ENCODE data around the gene PI3. TPM values are rescaled to one million over a fixed set of nuclear protein-coding genes. Genes with fewer than 3 reads are reported as not detected.
"Not testable (repeated sequence)": the region's sequence is repeated elsewhere in the genome, so short reads cannot be mapped to it uniquely, and the experiment has no call there.

The PI3 gene
- total RNA-seq, 1 donor from 2014 or later, result not detected

GRCh38 chr20:45140836-45141235 is 33.9 kb upstream of the PI3 start:
- no peak for DNase-seq
- TF ChIP-seq CTCF (IDR thresholded peaks at IDR 0.05; ENCODE audit: borderline replicate concordance), result no peak
- Histone ChIP-seq H3K27me3 (ENCODE audit: low read depth) (peaks cover 61% of the 10 kb centered on the region), H3K36me3 (no peaks in the 10 kb centered on the region), H3K27ac (replicated peaks) (no peak overlapping the region), H3K4me3 (no peak overlapping the region), H3K4me1 (no peaks in the 10 kb centered on the region), H3K9me3 (replicated peaks) (no peaks in the 10 kb centered on the region)
- intact Hi-C loops (cut with micrococcal nuclease), result no loop called here

- Histone ChIP-seq H3K4me1 (no peaks in the 10 kb centered on the region), H3K36me3 (no peaks in the 10 kb centered on the region), H3K4me3 (no peak overlapping the region), H3K27ac (replicated peaks) (no peak overlapping the region), H3K27me3 (ENCODE audit: low read depth) (peaks cover 74% of the 10 kb centered on the region), H3K9me3 (replicated peaks) (no peaks in the 10 kb centered on the region)
- DNase-seq, result no peak
- TF ChIP-seq CTCF (IDR thresholded peaks at IDR 0.05; ENCODE audit: borderline replicate concordance), result no peak
- intact Hi-C loops (cut with micrococcal nuclease), result no loop called here
These were observed 25.6 kb upstream of the PI3 start for GRCh38 chr20:45149062-45149461.

- DNase-seq, result no peak
- TF ChIP-seq CTCF (IDR thresholded peaks at IDR 0.05; ENCODE audit: borderline replicate concordance), result no peak
- H3K4me1 ChIP-seq, result no peaks in the 10 kb centered on the region
- H3K27ac ChIP-seq (replicated peaks), result no peak overlapping the region
- H3K9me3 ChIP-seq (replicated peaks), result peaks cover 7% of the 10 kb centered on the region
- intact Hi-C loops (cut with micrococcal nuclease), result no loop called here
- no peaks in the 10 kb centered on the region for H3K36me3 ChIP-seq
- H3K27me3 ChIP-seq (ENCODE audit: low read depth), result peaks cover 53% of the 10 kb centered on the region
- no peak overlapping the region for H3K4me3 ChIP-seq
These were observed 22.3 kb upstream of the PI3 start for GRCh38 chr20:45152405-45152804.

- H3K36me3 ChIP-seq, result no peaks in the 10 kb centered on the region
- H3K4me1 ChIP-seq, result no peaks in the 10 kb centered on the region
- H3K27ac ChIP-seq (replicated peaks), result no peak overlapping the region
- H3K9me3 ChIP-seq (replicated peaks), result peaks cover 14% of the 10 kb centered on the region
- H3K4me3 ChIP-seq, result no peak overlapping the region
- peaks cover 48% of the 10 kb centered on the region for H3K27me3 ChIP-seq (ENCODE audit: low read depth)
- no peak for TF ChIP-seq CTCF (IDR thresholded peaks at IDR 0.05; ENCODE audit: borderline replicate concordance)
- DNase-seq, result no peak
- intact Hi-C loops (cut with micrococcal nuclease), result no loop called here
These were observed 21.6 kb upstream of the PI3 start for GRCh38 chr20:45153147-45153546.

- Histone ChIP-seq H3K27ac (replicated peaks) (no peak overlapping the region), H3K4me1 (no peaks in the 10 kb centered on the region), H3K9me3 (replicated peaks) (peaks cover 20% of the 10 kb centered on the region), H3K4me3 (no peak overlapping the region), H3K36me3 (no peaks in the 10 kb centered on the region), H3K27me3 (ENCODE audit: low read depth) (peaks cover 42% of the 10 kb centered on the region)
- DNase-seq, result no peak
- no peak for TF ChIP-seq CTCF (IDR thresholded peaks at IDR 0.05; ENCODE audit: borderline replicate concordance)
- intact Hi-C loops (cut with micrococcal nuclease), result no loop called here
These were observed 20.9 kb upstream of the PI3 start for GRCh38 chr20:45153752-45154151.

- Histone ChIP-seq H3K4me3 (no peak overlapping the region), H3K4me1 (no peaks in the 10 kb centered on the region), H3K36me3 (no peaks in the 10 kb centered on the region), H3K27ac (replicated peaks) (no peak overlapping the region), H3K27me3 (ENCODE audit: low read depth) (peaks cover 38% of the 10 kb centered on the region), H3K9me3 (replicated peaks) (peaks cover 24% of the 10 kb centered on the region)
- TF ChIP-seq CTCF (IDR thresholded peaks at IDR 0.05; ENCODE audit: borderline replicate concordance), result no peak
- DNase-seq, result no peak
- intact Hi-C loops (cut with micrococcal nuclease), result no loop called here
These were observed 20.5 kb upstream of the PI3 start for GRCh38 chr20:45154183-45154582.

GRCh38 chr20:45154794-45155193 is 19.9 kb upstream of the PI3 start:
- H3K4me1 ChIP-seq; DNase-seq; H3K4me3 ChIP-seq; intact Hi-C loops (cut with micrococcal nuclease); H3K27ac ChIP-seq (replicated peaks); H3K36me3 ChIP-seq: not testable (repeated sequence)
- Histone ChIP-seq H3K27me3 (ENCODE audit: low read depth) (peaks cover 37% of the 10 kb centered on the region), H3K9me3 (replicated peaks) (peaks cover 30% of the 10 kb centered on the region)
